Measurements from ENCODE around the gene NFYA.
"Not testable (repeated sequence)": the region's sequence is repeated elsewhere in the genome, so short reads cannot be mapped to it uniquely, and the experiment has no call there.

The NFYA gene

GRCh38 chr6:41115027-41115426 is 42.3 kb downstream of the NFYA start:
- DNase-seq (ENCODE audit: low read depth, low spot score): not testable (repeated sequence)

- DNase-seq (ENCODE audit: low read depth, low spot score): no peak
Observed at GRCh38 chr6:41119508-41119907, 46.7 kb downstream of the NFYA start.

GRCh38 chr6:41120058-41120457 is 47.3 kb downstream of the NFYA start:
- DNase-seq (ENCODE audit: low read depth, low spot score): no peak

- DNase-seq (ENCODE audit: low read depth, low spot score): no peak
Observed at GRCh38 chr6:41122373-41122772, 49.6 kb downstream of the NFYA start.

- no peak for DNase-seq (ENCODE audit: low read depth, low spot score)
Observed at GRCh38 chr6:41122918-41123317, 50.1 kb downstream of the NFYA start.

GRCh38 chr6:41125282-41125681 is 52.5 kb downstream of the NFYA start:
- no peak for DNase-seq (ENCODE audit: low read depth, low spot score)

- no peak for DNase-seq (ENCODE audit: low read depth, low spot score)
Observed at GRCh38 chr6:41132254-41132653, 59.5 kb downstream of the NFYA start.

GRCh38 chr6:41135062-41135832 is 62.5 kb downstream of the NFYA start:
- no peak for DNase-seq (ENCODE audit: low read depth, low spot score)

- no peak for DNase-seq (ENCODE audit: low read depth, low spot score)
Observed at GRCh38 chr6:41136911-41137310, 64.1 kb downstream of the NFYA start.

- no peak for DNase-seq (ENCODE audit: low read depth, low spot score)
Observed at GRCh38 chr6:41147917-41148316, 75.1 kb downstream of the NFYA start.
